LoVo (cell line): ENCODE data around the gene GPC2.
A peak's percentile ranks its signal among the peaks of the same experiment; 100 is the strongest.

ENCODE experiments used
- DNase-seq: peaks from one replicate; pipeline ENCODE4 v3.0.0-alpha.2; 2016; ENCODE audit warnings: low spot score

GPC2 gene

DNA sequence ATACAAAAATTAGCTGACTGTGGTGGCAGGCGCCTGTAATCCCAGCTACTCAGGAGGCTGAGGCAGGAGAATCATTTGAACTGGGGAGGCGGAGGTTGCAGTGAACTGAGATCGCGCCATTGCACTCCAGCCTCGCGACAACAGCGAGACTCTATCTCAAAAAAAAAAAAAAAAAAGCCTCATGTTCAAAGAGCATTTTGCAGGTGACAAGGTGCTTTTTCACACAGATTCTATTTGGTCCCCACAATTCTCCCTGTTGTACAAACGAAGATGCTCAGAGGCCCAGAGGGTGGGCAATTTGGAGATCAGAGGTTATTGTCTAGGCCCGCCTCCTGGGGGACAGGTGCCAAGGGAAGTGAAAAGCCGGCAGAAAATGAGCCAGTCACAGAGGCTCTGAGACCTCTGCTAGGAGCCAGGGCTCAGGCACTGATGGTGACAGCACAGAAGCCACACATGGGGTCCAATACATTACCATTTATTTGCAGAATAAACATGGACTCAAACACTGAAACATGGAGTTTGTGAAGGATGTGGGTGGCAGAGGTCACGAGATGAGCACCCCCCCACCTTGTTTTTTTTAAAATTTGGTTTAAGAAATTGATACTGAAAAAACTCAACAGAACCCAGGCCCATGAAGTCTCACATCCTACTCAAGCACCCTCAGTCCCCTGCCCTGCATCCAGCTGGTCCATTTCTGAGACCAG, 7.9 kb downstream of the GPC2 start:
- no peak for DNase-seq

DNA sequence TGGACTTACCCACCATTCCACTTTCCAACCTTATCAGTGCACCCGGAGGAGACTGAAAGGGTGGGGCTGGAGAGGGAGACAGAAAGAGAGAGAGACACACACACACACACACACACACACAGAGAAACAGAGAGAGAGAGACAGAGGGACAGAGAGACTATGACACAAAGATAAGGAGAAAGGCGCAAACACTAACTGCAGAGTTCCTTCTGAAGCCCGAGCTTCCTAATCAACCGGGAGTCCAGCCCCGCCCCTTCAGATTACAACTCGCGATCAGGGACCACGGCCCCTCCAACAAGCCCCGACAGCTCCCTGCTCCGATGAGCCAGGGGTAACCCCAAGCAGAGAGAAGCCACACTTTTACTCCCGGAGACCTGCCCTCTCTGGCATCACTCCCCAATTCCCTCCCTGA, 9.3 kb downstream of the GPC2 start:
- DNase-seq, result no peak

DNA sequence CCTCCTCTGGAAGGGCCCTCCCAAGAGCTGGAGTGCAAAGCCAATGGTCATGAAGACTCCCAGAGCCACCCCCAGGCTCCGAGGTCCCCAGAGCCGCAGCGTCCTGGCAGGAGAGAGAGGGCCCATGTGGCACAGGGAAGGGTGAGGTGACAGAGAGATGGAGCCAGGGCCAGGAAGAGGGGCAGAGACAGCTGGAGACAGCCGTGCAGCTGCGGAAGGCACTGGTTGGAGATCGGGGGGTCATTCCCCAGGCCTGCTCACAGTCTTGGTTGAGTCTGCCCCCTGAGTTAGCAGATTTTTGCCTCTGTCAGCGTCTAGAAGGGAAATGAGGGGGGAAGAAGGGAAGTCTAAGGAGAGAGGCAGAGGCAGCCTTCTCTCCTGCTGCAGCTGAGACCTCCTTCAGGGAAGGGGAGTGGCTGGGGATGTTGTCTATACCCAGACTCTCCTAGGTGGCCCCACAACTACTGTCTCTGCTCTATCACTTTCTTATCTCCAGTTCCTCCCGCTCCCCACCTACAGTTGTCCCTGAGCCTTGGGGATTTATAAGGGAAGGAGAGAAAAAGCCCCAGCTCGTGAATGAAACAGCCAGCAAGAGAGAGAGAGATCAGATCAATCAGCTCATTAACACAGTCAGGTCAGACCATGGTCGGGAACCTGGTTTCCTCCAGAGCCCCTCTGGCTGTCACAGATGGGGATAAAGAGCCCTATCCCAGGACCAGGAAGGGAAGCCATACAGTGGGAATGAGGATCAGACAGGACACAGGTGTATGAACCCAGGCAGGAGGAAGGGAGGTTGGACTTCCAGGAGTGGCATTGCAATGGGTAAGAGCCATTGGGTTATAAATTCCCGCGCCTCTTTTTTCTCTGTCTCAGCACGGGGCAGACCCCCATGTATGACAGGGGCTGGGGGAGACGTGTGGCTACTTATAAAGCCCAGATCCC, 9.9 kb downstream of the GPC2 start:
- DNase-seq, result no peak

DNA sequence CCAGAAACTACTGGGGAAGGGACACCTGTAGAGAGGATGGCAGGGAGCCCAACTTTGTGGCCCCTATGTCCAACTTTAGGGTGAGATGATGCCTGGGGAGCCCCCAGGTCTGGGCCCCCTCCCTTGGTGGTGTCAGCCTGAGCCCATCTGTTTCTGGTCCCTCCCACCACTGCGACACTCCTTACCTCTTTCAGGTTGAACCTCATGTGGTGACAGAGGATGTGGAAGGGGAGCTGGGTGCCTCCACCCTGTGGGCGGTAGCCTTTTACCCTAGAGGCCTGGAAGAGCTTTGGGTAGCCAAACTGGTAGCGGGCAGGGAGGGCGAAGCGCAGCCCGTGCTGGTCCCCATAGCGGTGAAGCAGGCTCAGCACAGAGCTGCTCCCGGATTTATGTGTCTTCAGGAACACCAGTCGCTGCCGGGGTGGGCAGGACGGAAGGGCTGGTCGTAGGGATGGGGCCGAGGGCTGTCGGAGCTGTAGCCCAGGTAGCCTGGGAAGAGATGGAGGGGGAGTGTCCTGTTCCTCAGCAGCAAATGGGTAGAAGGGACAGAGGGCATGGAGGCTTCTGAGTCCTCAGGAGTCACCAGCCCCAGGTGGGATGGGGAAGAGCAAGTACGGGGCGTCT, 10.8 kb downstream of the GPC2 start:
- DNase-seq, result no peak

DNA sequence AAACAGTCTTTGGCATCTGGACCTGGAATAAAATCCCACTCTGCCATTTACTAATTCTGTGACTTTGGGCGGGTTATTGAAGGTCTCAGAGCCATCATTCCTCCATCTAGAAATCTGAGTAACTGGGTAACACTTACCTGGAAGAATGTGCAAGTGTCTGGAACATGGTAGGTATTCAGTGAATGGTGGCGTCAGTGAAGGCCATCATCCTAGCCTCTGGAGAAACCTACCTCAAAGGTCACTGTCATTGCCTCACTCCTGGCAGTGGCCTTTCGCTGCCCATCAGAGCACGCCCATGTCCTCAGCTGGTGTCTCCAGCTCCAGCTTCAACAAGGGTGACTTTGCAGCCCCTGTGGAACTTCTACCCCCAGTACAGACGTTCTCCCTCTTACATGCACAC, 13.3 kb downstream of the GPC2 start:
- no peak for DNase-seq

DNA sequence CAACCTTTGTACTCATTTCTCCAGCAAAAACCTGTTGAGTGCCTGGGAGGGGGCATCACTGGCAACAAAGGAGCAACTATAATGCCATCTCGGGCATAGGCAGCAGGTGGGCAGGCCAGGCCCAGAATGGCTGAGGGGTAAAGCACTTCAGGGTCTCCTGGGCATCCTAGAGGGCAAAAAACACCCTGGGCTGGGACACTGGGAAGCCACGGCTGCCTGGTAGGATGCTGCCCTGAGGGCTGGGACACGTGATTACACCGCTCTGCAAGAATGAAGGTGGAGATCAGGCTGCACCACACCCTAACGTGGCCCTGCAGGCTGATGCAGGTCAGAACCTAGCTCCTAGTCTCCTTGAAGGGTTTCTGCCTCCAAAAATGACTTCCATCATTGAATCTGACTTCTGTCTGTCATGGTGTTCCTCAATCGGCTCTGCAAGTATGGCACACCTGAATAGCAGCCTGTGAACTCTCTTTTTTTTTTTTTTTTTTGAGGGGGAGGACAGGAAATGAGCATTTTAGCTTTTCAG, 14.1 kb downstream of the GPC2 start:
- peak; percentile 80 for DNase-seq

DNA sequence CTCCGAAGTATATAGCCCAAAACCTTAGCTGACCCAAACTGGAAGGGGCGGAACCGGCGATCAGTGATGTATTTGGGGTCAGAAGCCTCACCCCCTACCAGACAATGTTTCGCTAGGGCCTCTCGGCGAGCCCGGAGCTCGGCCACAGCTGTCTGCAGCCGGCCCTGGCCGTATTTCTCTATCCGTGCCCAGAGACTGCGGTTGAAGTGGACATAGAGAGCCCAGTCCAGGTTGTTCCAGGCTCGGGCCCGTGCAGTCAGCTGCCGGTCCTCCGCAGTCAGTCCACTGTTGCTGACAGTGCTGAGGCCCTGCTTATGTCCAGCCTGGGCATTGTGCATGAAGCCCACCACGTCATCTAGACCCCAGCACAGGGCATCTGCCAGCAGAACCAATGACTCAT, 17.1 kb downstream of the GPC2 start:
- DNase-seq, result no peak

DNA sequence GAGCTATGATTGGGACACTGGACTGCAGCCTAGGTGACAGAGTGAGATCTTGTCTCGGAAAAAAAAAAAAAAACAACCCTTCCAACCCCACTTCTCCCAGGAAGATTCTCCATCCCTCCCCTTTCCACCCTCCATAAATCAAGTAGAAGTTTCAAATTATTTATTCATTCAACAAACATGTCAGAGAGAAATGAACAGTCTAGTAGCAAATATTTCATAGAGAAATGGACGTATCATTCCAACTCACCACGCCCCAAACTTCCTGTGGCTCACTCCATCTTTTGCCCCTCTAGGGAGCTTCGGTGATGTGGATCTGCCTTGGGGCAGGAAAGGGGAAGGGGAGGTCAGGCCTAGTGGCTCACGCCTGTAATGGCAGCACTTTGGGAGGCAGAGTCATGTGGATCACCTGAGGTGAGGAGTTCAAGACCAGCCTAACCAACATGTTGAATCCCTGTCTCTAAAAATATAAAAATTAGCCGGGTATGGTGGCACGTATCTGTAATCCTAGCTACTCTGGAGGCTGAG, 18.0 kb downstream of the GPC2 start:
- no peak for DNase-seq

DNA sequence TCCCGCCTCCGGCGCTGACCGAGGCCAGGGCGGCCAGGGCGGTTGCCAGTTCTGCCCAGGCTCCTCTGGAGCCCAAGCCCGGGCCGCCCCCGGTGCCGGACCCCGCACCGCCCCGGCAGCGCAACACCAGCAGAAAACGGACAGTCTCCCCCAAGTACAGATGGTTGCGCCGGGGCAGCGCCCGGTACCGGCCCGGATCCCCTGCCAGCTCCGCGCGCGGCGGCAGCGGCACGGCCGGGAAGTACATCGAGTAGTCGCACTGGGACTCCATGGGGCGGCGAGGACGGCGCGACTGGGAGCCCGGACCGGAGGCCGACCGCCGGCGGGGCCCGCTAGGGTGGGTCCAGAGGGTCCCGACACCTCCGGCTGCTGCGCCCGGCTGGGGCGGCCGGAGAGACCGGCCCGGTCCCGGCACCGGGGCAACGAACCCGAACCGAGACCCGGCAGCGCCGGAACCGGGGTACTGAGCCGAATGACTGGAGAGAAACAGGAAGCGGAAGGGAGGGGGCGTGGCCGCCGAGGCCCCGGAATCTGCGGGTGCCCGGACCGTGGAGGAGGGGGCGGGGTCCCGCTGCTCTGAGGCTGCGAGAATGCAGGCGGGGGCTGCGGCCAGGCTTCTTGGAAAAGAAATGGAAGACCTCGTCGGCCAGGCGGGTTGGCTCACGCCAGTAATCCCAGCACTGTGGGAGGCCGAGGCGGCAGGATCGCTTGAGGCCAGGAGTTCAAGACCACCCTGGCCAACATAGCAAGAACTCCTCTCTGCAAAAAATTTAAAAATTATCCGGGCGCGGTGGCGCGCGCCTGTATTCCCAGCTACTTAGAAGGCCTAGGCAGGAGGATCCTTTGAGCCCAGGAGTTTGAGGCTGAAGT, 18.7 kb downstream of the GPC2 start, which contains the start of gene TRAPPC14:
TRAPPC14 (minus strand) TSS at position 495 of the 870 bp plus-strand sequence; CDS start at position 271, 224 bp downstream.
- DNase-seq, result peak; percentile 91

DNA sequence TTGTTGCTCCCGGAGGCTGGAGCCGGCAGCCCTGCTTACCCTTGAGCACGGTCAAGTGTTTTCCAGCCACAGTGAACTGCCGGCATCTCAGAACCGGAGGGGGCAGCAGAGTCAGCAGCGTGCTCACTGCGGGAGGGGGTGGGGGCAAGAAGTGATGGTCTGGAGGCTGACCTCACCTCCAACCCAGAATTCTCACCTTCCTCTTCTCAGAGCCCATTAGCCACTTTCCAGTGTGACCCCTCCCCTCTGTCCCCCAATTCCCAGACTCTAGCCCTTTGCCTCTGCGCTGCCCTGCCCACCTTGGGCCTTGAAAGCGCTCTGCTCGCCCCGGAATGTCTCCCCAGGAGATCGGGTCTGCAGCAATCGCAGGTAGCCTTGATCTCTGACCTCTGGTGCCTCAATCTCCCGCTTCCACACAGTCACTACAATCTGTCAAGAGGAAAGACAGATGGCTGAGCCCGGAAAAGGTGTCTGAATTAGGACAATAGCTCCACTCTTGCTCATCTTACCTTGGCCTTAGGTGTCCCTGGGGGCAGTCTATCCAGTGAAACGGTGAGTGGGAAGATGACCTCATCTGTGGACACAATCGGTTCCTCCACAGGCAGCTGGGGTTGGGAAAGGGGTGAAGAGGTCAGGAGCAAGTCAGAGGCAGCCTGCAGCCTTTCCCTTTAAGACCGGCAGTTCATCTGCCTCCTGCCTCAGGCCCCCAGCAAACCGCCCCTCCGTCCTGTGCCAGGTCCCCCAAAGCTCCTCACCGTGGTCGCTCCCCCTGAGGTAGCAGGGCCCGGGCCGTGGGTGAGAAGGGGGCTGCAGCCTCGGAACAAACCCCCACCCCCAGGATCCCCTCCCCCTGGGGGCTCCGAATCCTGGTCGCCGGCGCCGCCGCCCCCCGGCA, 19.6 kb downstream of the GPC2 start:
- DNase-seq, result peak; percentile 63

DNA sequence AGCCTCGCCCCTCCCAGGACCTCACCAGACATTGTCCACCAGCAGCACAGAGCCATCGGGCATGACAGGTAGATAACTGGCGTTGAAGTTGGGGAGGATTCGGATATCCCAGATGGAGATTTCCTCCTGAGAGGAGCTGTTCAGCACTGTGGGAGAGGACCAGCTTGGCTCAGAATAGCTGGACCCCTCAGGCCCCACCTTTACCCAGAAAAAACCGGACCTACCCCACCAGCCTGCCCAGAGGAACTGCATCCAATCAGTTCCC, 20.2 kb downstream of the GPC2 start:
- DNase-seq, result no peak

DNA sequence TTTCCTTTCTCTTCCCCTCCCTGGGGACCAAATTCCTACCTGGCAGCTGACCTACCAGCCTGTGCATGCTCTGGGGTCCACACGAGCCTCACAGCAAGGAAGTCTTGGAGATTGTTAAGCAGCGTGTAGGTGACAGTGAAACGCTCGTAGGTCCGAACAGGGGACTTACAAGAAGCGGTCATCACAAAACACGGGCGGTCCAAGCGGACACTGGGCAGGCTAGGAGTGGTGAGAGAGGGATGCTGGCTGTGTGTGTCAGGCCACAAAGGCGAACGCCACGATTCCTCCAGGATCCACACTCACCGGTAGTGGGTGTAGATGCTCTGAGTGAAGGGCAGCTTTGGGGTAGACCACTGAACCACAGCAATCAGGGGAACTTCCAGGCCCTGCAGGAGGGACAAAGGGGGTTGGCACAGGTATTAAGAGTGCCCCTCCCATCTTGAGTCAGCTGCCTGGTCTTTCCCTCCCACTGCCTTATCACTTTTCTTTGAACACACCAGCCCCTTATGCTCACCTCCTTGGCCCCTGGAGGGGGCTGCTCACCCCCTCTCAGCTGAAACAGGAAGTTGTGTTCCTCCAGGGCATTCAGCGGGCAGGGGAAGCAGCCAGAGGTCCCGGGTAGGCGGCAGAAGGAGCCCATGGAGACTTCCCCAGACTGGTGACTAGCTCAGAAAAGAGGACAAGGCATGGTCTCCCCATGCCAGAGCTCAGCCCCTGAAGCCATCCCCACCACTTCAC, 20.7 kb downstream of the GPC2 start:
- DNase-seq, result no peak

DNA sequence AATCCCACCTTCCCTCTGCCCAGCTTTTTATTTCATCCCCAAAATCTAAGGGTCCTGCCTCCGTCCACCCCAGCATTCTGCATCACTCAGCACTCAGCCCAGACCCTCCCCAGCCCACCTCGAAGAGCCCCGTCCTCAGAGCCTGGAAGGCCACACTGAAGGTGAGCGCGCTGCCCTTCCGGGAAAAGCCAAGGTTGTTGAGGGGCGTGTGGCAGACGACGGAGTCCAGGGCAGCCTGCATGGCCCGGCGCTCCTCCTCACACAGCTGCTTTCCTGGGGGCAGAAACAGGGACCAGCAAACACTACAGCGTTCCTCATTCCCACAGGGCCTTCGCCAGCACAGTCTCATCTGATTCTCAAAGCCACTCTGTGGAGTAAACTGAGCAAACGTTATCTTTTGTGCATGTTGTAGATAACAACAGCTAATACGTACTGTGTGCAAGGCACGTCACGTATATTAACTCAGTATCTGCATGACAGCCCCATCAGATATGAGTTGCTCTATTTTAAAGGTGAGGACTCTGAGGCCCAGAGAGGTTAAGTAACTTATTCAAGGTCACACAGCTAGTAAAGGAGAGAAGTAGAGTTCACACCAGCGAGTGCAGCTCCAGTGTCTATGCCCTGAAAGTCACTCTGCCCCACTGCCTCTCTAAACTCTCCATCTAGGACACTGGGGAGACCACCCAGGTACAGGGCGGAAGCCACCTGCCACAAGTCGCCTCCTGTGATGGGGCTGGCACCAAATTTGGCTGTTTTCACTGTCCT, 21.4 kb downstream of the GPC2 start:
- DNase-seq, result no peak

DNA sequence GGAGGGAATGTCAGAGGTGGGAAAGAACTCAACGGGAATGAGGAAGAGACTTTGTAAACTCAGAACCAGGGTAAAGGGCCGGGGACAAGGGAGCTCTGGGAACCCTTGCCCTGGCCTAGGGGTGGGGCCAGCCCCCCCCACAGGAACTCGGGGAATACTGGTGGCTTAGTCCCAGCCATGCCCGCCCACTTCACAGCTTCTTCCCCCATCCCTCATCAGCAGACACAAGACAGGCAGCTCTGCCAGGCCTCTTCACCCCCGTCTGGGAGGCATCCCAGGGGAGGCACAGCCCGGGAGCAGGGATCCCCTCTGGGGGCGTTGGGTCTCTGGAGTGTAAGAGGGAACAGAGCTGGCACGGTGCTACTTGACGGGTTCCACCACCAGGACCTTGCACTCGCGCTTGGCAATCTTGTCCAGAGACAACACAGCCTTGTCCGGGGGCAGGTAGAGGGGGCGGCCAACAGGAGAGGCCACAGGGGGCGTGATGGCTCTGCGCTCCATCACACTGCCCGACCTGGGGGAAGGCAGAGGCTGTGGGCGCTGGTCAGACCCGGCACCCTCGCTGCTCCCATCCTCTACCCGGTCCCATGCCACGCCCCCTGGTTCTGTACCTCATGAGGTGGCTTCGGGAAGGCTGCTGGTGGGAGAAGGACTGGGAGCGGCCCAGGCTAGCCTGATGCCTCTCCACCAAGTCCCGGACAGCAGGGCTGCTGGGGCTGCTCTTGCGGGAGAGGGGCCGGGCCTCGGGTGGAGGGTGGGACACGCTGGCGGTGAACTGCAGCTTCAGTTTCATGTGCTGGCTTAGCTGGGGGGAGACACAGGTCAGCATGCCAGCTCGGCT, 22.3 kb downstream of the GPC2 start:
- no peak for DNase-seq

DNA sequence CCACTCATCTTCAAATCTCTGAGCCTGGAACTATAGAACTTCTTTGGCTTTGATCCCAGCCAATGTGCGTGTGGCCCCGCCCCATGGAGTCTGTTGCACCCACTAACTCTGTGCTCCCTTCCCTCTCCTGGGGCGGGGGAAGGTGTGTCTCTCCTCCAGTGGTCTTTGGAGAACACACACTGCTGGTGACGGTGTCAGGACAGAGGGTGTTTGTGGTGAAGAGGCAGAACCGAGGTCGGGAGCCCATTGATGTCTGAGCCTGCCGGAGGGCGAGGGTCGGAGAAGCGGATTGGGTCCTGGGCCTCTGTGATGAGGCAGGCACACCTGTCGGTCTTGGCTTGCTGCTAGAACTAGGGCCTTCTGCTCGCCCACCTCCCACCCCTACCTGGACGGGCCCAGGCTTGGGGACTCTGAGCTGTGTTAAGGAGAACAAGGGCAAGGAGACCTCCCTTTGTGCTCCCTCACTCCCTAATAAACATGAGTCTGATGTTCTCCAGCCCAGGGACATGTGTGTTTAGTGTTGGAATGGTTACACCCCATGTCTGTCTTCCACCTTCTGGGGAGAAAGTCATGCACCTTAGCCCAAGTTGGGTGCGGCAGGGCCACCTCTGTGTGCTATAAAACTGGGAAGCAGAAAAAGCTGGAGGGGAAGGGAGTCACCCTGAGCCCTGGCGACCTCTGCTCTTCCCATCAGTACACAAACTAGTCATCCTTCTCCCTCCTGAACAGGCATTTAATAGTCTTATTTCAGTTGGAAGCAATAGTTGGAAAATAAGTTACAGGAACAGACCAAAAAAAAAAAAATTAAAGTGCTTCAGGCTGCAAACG, 23.3 kb downstream of the GPC2 start:
- DNase-seq, result no peak

DNA sequence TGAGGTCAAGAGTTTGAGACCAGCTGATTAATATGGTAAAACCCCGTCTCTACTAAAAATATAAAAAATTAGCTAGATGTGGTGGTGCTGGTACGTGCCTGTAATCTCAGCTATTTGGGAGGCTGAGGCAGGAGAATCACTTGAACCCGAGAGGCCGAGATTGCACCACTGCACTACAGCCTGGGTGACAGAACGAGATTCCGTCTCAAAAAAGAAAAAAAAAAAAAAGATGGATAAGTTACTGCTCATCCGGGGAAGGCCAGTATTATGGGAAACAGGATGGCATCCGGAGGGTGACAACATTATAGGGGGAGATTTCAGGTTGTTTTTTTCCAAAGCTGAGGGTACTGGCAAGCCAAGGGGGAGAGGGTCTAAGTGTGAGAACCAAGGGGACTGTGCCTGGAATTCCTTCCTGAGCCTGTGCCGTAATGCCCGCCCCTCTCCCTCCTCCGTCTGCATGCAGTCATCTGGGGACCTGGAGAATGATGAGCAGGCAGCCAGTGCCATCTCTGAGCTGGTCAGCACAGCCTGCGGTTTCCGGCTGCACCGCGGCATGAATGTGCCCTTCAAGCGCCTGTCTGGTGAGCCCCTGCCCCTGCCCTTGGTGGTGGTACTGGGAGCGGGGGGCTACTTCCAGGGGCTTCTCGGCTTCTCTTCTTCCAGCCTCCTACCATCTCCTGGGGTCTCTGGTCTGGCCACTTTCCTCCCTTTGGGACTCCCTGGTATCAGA, 24.1 kb downstream of the GPC2 start:
- DNase-seq, result no peak
